CD14-positive monocyte (primary cell): ENCODE results near the gene ANKRD13A. TPM values are rescaled to one million over a fixed set of nuclear protein-coding genes. Genes with fewer than 3 reads are reported as not detected.

Experiments
- DNase-seq, 3 donors: peaks; one replicate each; pipeline ENCODE4 v3.0.0-alpha.2; 2011 to 2022
- H2AFZ ChIP-seq: 2 replicates; pipeline ENCODE4 v1.6.0; 2012; ENCODE audit warnings: mild to moderate bottlenecking, low read depth, low read length, inconsistent platforms; ENCODE audit not compliant: insufficient read depth, poor library complexity, severe bottlenecking
- H3K27ac ChIP-seq, 2 donors: 1 replicate in 1 of 2; 2 replicates in 1 of 2; pipeline ENCODE4 v1.5.1; 2012 to 2013; ENCODE audit warnings: low read length in 2 of 2, control low read depth in 1 of 2, inconsistent platforms in 1 of 2, low read depth in 1 of 2, mild to moderate bottlenecking in 1 of 2
- H3K27me3 ChIP-seq, 2 donors: one replicate each; pipeline versions ENCODE4 v1.6.0 to v1.6.1; 2011 to 2013; ENCODE audit warnings: low read length in 2 of 2; ENCODE audit not compliant: control insufficient read depth in 2 of 2, insufficient read depth in 2 of 2
- H3K36me3 ChIP-seq, 2 donors: replicated peaks in 1 of 2; 1 replicate in 1 of 2; 2 replicates in 1 of 2; pipeline versions ENCODE4 v1.5.1 to v1.6.1; 2012 to 2013; ENCODE audit warnings: low read length in 2 of 2, control low read depth in 1 of 2, inconsistent platforms in 1 of 2, mild to moderate bottlenecking in 1 of 2; ENCODE audit not compliant: insufficient read depth in 2 of 2, control insufficient read depth in 1 of 2
- H3K4me1 ChIP-seq, 2 donors: 1 replicate in 1 of 2; 2 replicates in 1 of 2; pipeline versions ENCODE4 v1.5.1 to v1.6.1; 2012 to 2013; ENCODE audit warnings: low read length in 2 of 2, control low read depth in 1 of 2, inconsistent platforms in 1 of 2, mild to moderate bottlenecking in 1 of 2, moderate library complexity in 1 of 2; ENCODE audit not compliant: insufficient read depth in 2 of 2, control insufficient read depth in 1 of 2
- H3K4me2 ChIP-seq: replicated peaks from 2 replicates; pipeline ENCODE3; 2012; ENCODE audit warnings: low read length, moderate library complexity, mild to moderate bottlenecking; ENCODE audit not compliant: poor library complexity, severe bottlenecking; ENCODE audit errors: extremely low read depth
- H3K4me3 ChIP-seq, 3 experiments: fragments of 200-600 bp in 1 of 3; sonication (generic) in 1 of 3; replicated peaks in 1 of 3; 1 replicate in 2 of 3; 2 replicates in 1 of 3; pipeline ENCODE4 v1.5.1; 2011 to 2013; ENCODE audit warnings: low read length in 3 of 3, mild to moderate bottlenecking in 3 of 3, control low read depth in 2 of 3, low read depth in 2 of 3, inconsistent platforms in 1 of 3, moderate library complexity in 1 of 3
- H3K79me2 ChIP-seq: 2 replicates; pipeline ENCODE4 v1.6.0; 2012; ENCODE audit warnings: mild to moderate bottlenecking, control low read depth, inconsistent platforms, low read length, moderate library complexity; ENCODE audit not compliant: insufficient read depth
- H3K9ac ChIP-seq: 2 replicates; pipeline ENCODE4 v1.6.0; 2017; ENCODE audit warnings: low read length, mild to moderate bottlenecking; ENCODE audit not compliant: insufficient read depth, poor library complexity, severe bottlenecking
- H3K9me3 ChIP-seq, 2 donors: replicated peaks in 1 of 2; 1 replicate in 1 of 2; 2 replicates in 1 of 2; pipeline versions ENCODE4 v1.5.1 to v1.6.1; 2012 to 2013; ENCODE audit warnings: low read length in 2 of 2, control low read depth in 1 of 2; ENCODE audit not compliant: control insufficient read depth in 1 of 2, insufficient read depth in 1 of 2
- H4K20me1 ChIP-seq: 2 replicates; pipeline ENCODE4 v1.6.0; 2012; ENCODE audit warnings: mild to moderate bottlenecking, low read length, control low read depth, moderate library complexity; ENCODE audit not compliant: insufficient read depth
- H3K27ac Mint-ChIP-seq, 7 donors: one replicate each; pipeline ENCODE4 v1.8.0; 2020; ENCODE audit warnings: mild to moderate bottlenecking in 7 of 7, mixed read lengths in 7 of 7, moderate library complexity in 6 of 7, inconsistent platforms in 2 of 7
- H3K27me3 Mint-ChIP-seq, 3 donors: one replicate each; pipeline ENCODE4 v1.8.0; 2021 to 2022; ENCODE audit warnings: low read depth in 3 of 3, mild to moderate bottlenecking in 3 of 3, mixed read lengths in 3 of 3, moderate library complexity in 3 of 3, inconsistent platforms in 1 of 3
- H3K36me3 Mint-ChIP-seq, 2 donors: one replicate each; pipeline ENCODE4 v1.8.0; 2020; ENCODE audit warnings: mixed read lengths in 2 of 2, inconsistent platforms in 1 of 2, mild to moderate bottlenecking in 1 of 2
- H3K4me1 Mint-ChIP-seq: one replicate; pipeline ENCODE4 v1.8.0; 2020; ENCODE audit warnings: mild to moderate bottlenecking, mixed read lengths
- H3K4me3 Mint-ChIP-seq, 2 donors: one replicate each; pipeline ENCODE4 v1.8.0; 2020; ENCODE audit warnings: mild to moderate bottlenecking in 2 of 2, mixed read lengths in 2 of 2, moderate library complexity in 1 of 2
- H3K9me3 Mint-ChIP-seq, 7 donors: one replicate each; pipeline ENCODE4 v1.8.0; 2020 to 2022; ENCODE audit warnings: mixed read lengths in 7 of 7, mild to moderate bottlenecking in 6 of 7, moderate library complexity in 6 of 7, inconsistent platforms in 2 of 7
- CTCF ChIP-seq: fragments of 200-600 bp; IDR thresholded peaks from one replicate; pipeline ENCODE4 v1.8.0; 2022; ENCODE audit warnings: antibody characterized with exemption, mild to moderate bottlenecking
- WGBS: methylation state at CpG from one replicate; pipeline ENCODE4 v1.1.5; 2013; ENCODE audit warnings: missing lambda C conversion rate; ENCODE audit not compliant: insufficient coverage; 5-methylcytosine and 5-hydroxymethylcytosine counted together
- intact Hi-C, 2 donors: fragments of 100-400 bp; cut with micrococcal nuclease; formaldehyde crosslinking; loops; one replicate each; pipeline versions ENCODE4 v1.15.0 to v1.15.1; 2023
- polyA plus RNA-seq, 3 donors: library from polyadenylated mRNA; depleted of rRNA in 1 of 3; unstranded in 2 of 3; stranded (reverse) in 1 of 3; fragments of 300-500 nt in 2 of 3; fragments of >200 nt in 1 of 3; fragmentation: Illumina TruSeq in 2 of 3; gene quantifications; 1 replicate in 2 of 3; 2 replicates in 1 of 3; pipeline ENCODE4 v1.2.3, GENCODE V29; 2012 to 2021

Gene ANKRD13A
- polyA plus RNA-seq, 3 donors, result 42.8 to 89.3 (median 46.8) TPM

DNA sequence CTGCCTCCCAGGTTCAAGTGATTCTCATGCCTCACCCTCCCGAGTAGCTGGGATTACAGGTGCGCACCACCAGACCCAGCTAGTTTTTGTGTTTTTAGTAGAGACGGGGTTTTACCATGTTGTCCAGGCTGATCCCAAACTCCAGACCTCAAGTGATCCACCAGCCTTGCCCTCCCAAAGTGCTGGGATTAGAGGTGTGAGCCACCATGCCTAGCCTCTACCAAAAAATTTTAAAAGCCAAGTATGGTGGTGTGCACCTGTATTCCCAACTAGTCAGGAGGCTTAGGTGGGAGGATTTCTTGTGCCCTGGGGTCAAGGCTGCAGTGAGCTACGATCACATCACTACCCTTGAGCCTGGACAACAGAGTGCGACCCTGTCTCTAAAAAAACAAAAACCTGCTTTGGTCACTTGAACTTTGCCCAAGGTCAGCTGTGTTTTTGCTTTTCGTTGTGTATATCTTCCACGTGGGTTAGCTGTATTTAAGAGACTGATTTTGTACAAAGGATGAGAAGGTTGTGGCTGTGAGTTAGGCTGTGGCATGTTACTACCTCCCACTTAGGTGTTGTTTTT is 36.4 kb downstream of the ANKRD13A start:
- H3K9me3 ChIP-seq, result no peaks in the 10 kb centered on the region
- 100% methylated on average over 3 of the region's 7 CpGs for WGBS
- H3K27ac Mint-ChIP-seq, result peak overlapping the region in 1 of 7 donors; percentile 62
- H3K36me3 Mint-ChIP-seq, result peaks cover 69 to 91% of the 10 kb centered on the region in 2 donors
- peaks cover 10 to 18% of the 10 kb centered on the region in 2 donors for H3K4me1 ChIP-seq
- DNase-seq, result no peak
- H4K20me1 ChIP-seq, result peaks cover 40% of the 10 kb centered on the region
- H3K79me2 ChIP-seq, result peaks cover 19% of the 10 kb centered on the region
- no peak overlapping the region for H2AFZ ChIP-seq
- H3K4me1 Mint-ChIP-seq, result peaks cover 18% of the 10 kb centered on the region
- intact Hi-C loops, result no loop called here
- no peak overlapping the region for H3K27ac ChIP-seq
- no peaks in the 10 kb centered on the region for H3K27me3 Mint-ChIP-seq
- no peaks in the 10 kb centered on the region for H3K9me3 Mint-ChIP-seq
- H3K4me2 ChIP-seq, result no peak overlapping the region
- no peak for TF ChIP-seq CTCF
- H3K4me3 ChIP-seq, result no peak overlapping the region
- H3K27me3 ChIP-seq, result no peaks in the 10 kb centered on the region
- H3K4me3 Mint-ChIP-seq, result no peak overlapping the region
- H3K36me3 ChIP-seq, result peaks cover 67 to 91% of the 10 kb centered on the region in 2 donors
- no peak overlapping the region for H3K9ac ChIP-seq

- H3K27ac Mint-ChIP-seq, result no peak overlapping the region
- H2AFZ ChIP-seq, result no peak overlapping the region
These were observed 38.1 kb downstream of the ANKRD13A start for GRCh38 chr12:110037315-110037714.

More at GRCh38 chr12:110037315-110037714, 38.1 kb downstream of the ANKRD13A start:
- no peaks in the 10 kb centered on the region for H3K27me3 ChIP-seq
- H3K4me3 Mint-ChIP-seq, result no peak overlapping the region
- no peak overlapping the region for H3K4me3 ChIP-seq
- H3K9me3 ChIP-seq, result no peaks in the 10 kb centered on the region
- no peaks in the 10 kb centered on the region for H3K27me3 Mint-ChIP-seq
- H3K27ac ChIP-seq, result peak overlapping the region in 1 of 2 donors; percentile 30
- TF ChIP-seq CTCF, result no peak
- no peak overlapping the region for H3K4me2 ChIP-seq
- H3K79me2 ChIP-seq, result peaks cover 21% of the 10 kb centered on the region
- H3K9ac ChIP-seq, result no peak overlapping the region
- 96% methylated on average over 5 of the region's 5 CpGs for WGBS
- H3K9me3 Mint-ChIP-seq, result no peaks in the 10 kb centered on the region
- peaks cover 10 to 18% of the 10 kb centered on the region in 2 donors for H3K4me1 ChIP-seq
- peaks cover 41% of the 10 kb centered on the region for H4K20me1 ChIP-seq
- intact Hi-C loops, result no loop called here
- H3K4me1 Mint-ChIP-seq, result peaks cover 18% of the 10 kb centered on the region
- H3K36me3 ChIP-seq, result peaks cover 68 to 88% of the 10 kb centered on the region in 2 donors
- DNase-seq, result no peak
- peaks cover 70 to 85% of the 10 kb centered on the region in 2 donors for H3K36me3 Mint-ChIP-seq
